HEK293 (cell line): ENCODE measurements around the gene ATG2A.
A peak's percentile ranks its signal among the peaks of the same experiment; 100 is the strongest.

Experiments used
- CTCF ChIA-PET: fragments of 350-600 bp; formaldehyde crosslinking; extraction: SDS; loops from one replicate; lab custom pipeline; 2021; ENCODE audit warnings: antibody characterized with exemption; lab: Yijun Ruan, JAX
- POLR2A ChIA-PET: fragments of 300-600 bp; formaldehyde crosslinking; extraction: SDS; loops from one replicate; lab custom pipeline; 2020; ENCODE audit warnings: antibody characterized with exemption, inconsistent platforms; lab: Yijun Ruan, JAX
- H3K27ac ChIP-seq: fragments of 200-500 bp; sonication (Bioruptor generic); 2 replicates; pipeline ENCODE4 v1.5.1; 2014; ENCODE audit warnings: low read depth, low read length, control low read depth, inconsistent platforms; ENCODE audit errors: extremely low read depth
- H3K36me3 ChIP-seq, 2 experiments: fragments of 200-500 bp in 1 of 2; sonication (Bioruptor generic) in 1 of 2; 1 replicate in 1 of 2; 2 replicates in 1 of 2; pipeline ENCODE4 v1.5.1; 2014 to 2017; ENCODE audit warnings: inconsistent platforms in 2 of 2, low read length in 2 of 2; ENCODE audit not compliant: control insufficient read depth in 2 of 2, insufficient read depth in 1 of 2
- H3K4me1 ChIP-seq: fragments of 200-500 bp; sonication (Bioruptor generic); 2 replicates; pipeline ENCODE4 v1.5.1; 2014; ENCODE audit warnings: mild to moderate bottlenecking, low read length, inconsistent platforms; ENCODE audit not compliant: control insufficient read depth, insufficient read depth
- H3K4me3 ChIP-seq: 2 replicates; pipeline ENCODE4 v1.5.1; 2011; ENCODE audit warnings: low read depth, mild to moderate bottlenecking, control low read depth, low read length, moderate library complexity
- H3K9me3 ChIP-seq: fragments of 200-500 bp; sonication (Bioruptor generic); 2 replicates; pipeline ENCODE4 v1.5.1; 2014; ENCODE audit warnings: low read depth, low read length, inconsistent platforms; ENCODE audit not compliant: control insufficient read depth, insufficient read depth
- CTCF ChIP-seq: fragments of 450-650 bp; formaldehyde crosslinking; IDR thresholded peaks from 2 replicates; pipeline ENCODE4 v1.5.1; 2016; ENCODE audit warnings: missing biosample characterization, missing genetic modification characterization
- KLF7 ChIP-seq: fragments of 450-650 bp; formaldehyde crosslinking; IDR thresholded peaks from 2 replicates; pipeline ENCODE4 v1.5.1; 2016; ENCODE audit warnings: missing biosample characterization, missing genetic modification characterization, borderline replicate concordance
- SP2 ChIP-seq: fragments of 450-650 bp; formaldehyde crosslinking; IDR thresholded peaks from 2 replicates; pipeline ENCODE4 v1.5.1; 2016; ENCODE audit warnings: missing biosample characterization, missing genetic modification characterization
- ZBTB7A ChIP-seq: fragments of 450-650 bp; formaldehyde crosslinking; IDR thresholded peaks from 2 replicates; pipeline ENCODE4 v1.5.1; 2016; ENCODE audit warnings: low read depth, missing biosample characterization, missing genetic modification characterization
- ZNF133 ChIP-seq: fragments of 450-650 bp; formaldehyde crosslinking; IDR thresholded peaks from 2 replicates; pipeline ENCODE4 v1.5.1; 2016; ENCODE audit warnings: missing biosample characterization, missing genetic modification characterization
- ZNF214 ChIP-seq: fragments of 450-650 bp; formaldehyde crosslinking; IDR thresholded peaks from 2 replicates; pipeline ENCODE4 v1.5.1; 2017; ENCODE audit warnings: missing biosample characterization, mild to moderate bottlenecking, missing genetic modification characterization, borderline replicate concordance
- ZNF335 ChIP-seq: fragments of 450-650 bp; formaldehyde crosslinking; conservative IDR thresholded peaks from 2 replicates; pipeline ENCODE4 v1.5.1; 2016; ENCODE audit warnings: missing biosample characterization, missing genetic modification characterization
- ZNF473 ChIP-seq: fragments of 450-650 bp; formaldehyde crosslinking; IDR thresholded peaks from 2 replicates; pipeline ENCODE4 v1.5.1; 2017; ENCODE audit warnings: missing biosample characterization, missing genetic modification characterization
- ZNF692 ChIP-seq: fragments of 450-650 bp; formaldehyde crosslinking; IDR thresholded peaks from 2 replicates; pipeline ENCODE4 v1.5.1; 2016; ENCODE audit warnings: missing biosample characterization, missing genetic modification characterization
- ZNF830 ChIP-seq: fragments of 450-650 bp; IDR thresholded peaks from 2 replicates; pipeline ENCODE4 v1.5.0; 2018; ENCODE audit warnings: missing biosample characterization, missing genetic modification characterization, low read depth, mild to moderate bottlenecking, moderate library complexity
- TF ChIP-seq, protein P1 (sequence below): fragments of 450-650 bp; formaldehyde crosslinking; IDR thresholded peaks from 2 replicates; pipeline ENCODE4 v1.5.1; 2016; ENCODE audit warnings: missing biosample characterization, missing genetic modification characterization
- TF ChIP-seq, protein P2 (sequence below): fragments of 450-650 bp; formaldehyde crosslinking; IDR thresholded peaks from 2 replicates; pipeline ENCODE4 v1.5.1; 2016; ENCODE audit warnings: missing biosample characterization, missing genetic modification characterization
- TF ChIP-seq, protein P3 (sequence below): fragments of 450-650 bp; formaldehyde crosslinking; conservative IDR thresholded peaks from 2 replicates; pipeline ENCODE4 v1.5.1; 2016; ENCODE audit warnings: low read depth, missing biosample characterization, missing genetic modification characterization

Gene ATG2A

GRCh38 chr11:64915376-64915887, 1.6 kb downstream of the ATG2A start:
- TF ChIP-seq ZNF335 (tag by site-specific recombination) (0 out of 2 replicates have a peak, but pooled peaks have one; percentile 9), CTCF (tag by site-specific recombination) (no peak)
- ChIA-PET CTCF (interaction anchor here (0.6 to 1.4 kb wide), 5 partner anchors 35 to 117 kb away, joined by 3 to 4 read pairs (median 4); partner anchors contain the start of gene BATF2), POLR2A (interaction anchor here (0.6 to 1.3 kb wide), 4 partner anchors 9 to 259 kb away, joined by 3 to 4 read pairs (median 4); partner anchors contain the start of genes PPP2R5B and SF1)
- H3K27ac ChIP-seq: no peak overlapping the region
- H3K4me3 ChIP-seq: no peak overlapping the region
- H3K36me3 ChIP-seq: peaks cover 0 to 40% of the 10 kb centered on the region in 2 experiments; a peak in 1 of 3 replicates
- no peaks in the 10 kb centered on the region for H3K9me3 ChIP-seq
- H3K4me1 ChIP-seq: no peaks in the 10 kb centered on the region

DNA sequence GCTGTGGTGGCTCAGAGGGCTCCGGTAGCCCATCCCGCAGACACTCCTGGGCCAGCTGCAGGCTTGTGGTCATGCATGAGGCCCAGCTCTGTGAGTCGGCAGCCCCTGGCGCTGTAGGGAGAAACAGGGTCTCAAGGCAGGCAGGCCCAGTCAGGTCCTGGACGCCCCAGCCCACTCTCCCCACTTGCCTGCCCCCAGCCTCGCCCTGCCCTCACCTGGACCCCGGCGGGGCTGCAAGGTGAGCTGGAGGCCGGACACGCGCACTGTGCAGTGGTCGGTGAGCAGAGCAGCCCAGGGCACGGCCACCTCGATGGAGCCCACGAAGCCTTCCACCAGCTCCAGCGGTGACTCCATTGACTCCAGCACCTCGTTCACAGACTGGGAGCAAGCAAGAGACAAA, 2.9 kb downstream of the ATG2A start:
- ChIA-PET POLR2A (no interaction called here), CTCF (interaction anchor here (0.5 to 2.8 kb wide), 3 partner anchors 19 to 55 kb away, joined by 3 to 8 read pairs (median 3); no protein-coding TSS in a partner anchor)
- no peaks in the 10 kb centered on the region for H3K4me1 ChIP-seq
- H3K36me3 ChIP-seq: peaks cover 0 to 53% of the 10 kb centered on the region in 2 experiments; a peak in 1 of 3 replicates
- H3K27ac ChIP-seq: no peak overlapping the region
- TF ChIP-seq ZNF692 (tag by site-specific recombination) (no peak), ZNF214 (no peak), ZBTB7A (tag by site-specific recombination) (no peak), KLF7 (no peak), ZNF830 (tag by site-specific recombination) (no peak)
- TF ChIP-seq, protein P1, sequence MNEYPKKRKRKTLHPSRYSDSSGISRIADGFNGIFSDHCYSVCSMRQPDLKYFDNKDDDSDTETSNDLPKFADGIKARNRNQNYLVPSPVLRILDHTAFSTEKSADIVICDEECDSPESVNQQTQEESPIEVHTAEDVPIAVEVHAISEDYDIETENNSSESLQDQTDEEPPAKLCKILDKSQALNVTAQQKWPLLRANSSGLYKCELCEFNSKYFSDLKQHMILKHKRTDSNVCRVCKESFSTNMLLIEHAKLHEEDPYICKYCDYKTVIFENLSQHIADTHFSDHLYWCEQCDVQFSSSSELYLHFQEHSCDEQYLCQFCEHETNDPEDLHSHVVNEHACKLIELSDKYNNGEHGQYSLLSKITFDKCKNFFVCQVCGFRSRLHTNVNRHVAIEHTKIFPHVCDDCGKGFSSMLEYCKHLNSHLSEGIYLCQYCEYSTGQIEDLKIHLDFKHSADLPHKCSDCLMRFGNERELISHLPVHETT (tag by site-specific recombination): no peak
- TF ChIP-seq, protein P2, sequence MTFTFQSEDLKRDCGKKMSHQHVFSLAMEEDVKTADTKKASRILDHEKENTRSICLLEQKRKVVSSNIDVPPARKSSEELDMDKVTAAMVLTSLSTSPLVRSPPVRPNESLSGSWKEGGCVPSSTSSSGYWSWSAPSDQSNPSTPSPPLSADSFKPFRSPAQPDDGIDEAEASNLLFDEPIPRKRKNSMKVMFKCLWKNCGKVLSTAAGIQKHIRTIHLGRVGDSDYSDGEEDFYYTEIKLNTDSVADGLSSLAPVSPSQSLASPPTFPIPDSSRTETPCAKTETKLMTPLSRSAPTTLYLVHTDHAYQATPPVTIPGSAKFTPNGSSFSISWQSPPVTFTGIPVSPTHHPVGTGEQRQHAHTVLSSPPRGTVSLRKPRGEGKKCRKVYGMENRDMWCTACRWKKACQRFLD (tag by site-specific recombination): no peak
- no peaks in the 10 kb centered on the region for H3K9me3 ChIP-seq
- H3K4me3 ChIP-seq: no peak overlapping the region

- CTCF ChIA-PET: interaction anchor here (2.8 kb wide), 1 partner anchor 25 kb away, joined by 8 read pairs; no protein-coding TSS in a partner anchor
- H3K36me3 ChIP-seq: peaks cover 0 to 61% of the 10 kb centered on the region in 2 experiments; a peak in 1 of 3 replicates
- POLR2A ChIA-PET: no interaction called here
- no peak for TF ChIP-seq SP2 (tag by site-specific recombination)
- no peak for TF ChIP-seq ZNF473 (tag by site-specific recombination)
- TF ChIP-seq ZNF133 (tag by site-specific recombination): no peak
- TF ChIP-seq, protein P3, sequence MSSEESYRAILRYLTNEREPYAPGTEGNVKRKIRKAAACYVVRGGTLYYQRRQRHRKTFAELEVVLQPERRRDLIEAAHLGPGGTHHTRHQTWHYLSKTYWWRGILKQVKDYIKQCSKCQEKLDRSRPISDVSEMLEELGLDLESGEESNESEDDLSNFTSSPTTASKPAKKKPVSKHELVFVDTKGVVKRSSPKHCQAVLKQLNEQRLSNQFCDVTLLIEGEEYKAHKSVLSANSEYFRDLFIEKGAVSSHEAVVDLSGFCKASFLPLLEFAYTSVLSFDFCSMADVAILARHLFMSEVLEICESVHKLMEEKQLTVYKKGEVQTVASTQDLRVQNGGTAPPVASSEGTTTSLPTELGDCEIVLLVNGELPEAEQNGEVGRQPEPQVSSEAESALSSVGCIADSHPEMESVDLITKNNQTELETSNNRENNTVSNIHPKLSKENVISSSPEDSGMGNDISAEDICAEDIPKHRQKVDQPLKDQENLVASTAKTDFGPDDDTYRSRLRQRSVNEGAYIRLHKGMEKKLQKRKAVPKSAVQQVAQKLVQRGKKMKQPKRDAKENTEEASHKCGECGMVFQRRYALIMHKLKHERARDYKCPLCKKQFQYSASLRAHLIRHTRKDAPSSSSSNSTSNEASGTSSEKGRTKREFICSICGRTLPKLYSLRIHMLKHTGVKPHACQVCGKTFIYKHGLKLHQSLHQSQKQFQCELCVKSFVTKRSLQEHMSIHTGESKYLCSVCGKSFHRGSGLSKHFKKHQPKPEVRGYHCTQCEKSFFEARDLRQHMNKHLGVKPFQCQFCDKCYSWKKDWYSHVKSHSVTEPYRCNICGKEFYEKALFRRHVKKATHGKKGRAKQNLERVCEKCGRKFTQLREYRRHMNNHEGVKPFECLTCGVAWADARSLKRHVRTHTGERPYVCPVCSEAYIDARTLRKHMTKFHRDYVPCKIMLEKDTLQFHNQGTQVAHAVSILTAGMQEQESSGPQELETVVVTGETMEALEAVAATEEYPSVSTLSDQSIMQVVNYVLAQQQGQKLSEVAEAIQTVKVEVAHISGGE (tag by site-specific recombination): no peak
Observed at GRCh38 chr11:64913171-64913727, 3.8 kb downstream of the ATG2A start.

More at GRCh38 chr11:64913171-64913727, 3.8 kb downstream of the ATG2A start:
- no peak overlapping the region for H3K27ac ChIP-seq
- H3K4me1 ChIP-seq: no peaks in the 10 kb centered on the region
- H3K9me3 ChIP-seq: no peaks in the 10 kb centered on the region
- H3K4me3 ChIP-seq: no peak overlapping the region
